RWPE2 (cell line): Measurements from ENCODE around the gene VPS41.

Source experiments
- ATAC-seq: fragments of 200-7000 bp; cut with Tn5 transposase; 3 replicates; pipeline ENCODE4 v1.9.1; 2021; ENCODE audit warnings: low read depth
- DNase-seq: peaks from one replicate; pipeline ENCODE4 v3.0.0-alpha.2; 2020; ENCODE audit warnings: low spot score
- H3K27ac ChIP-seq: fragments of 450-650 bp; 2 replicates; pipeline ENCODE4 v1.5.1; 2017; ENCODE audit warnings: mild to moderate bottlenecking; ENCODE audit not compliant: poor library complexity, severe bottlenecking
- H3K27me3 ChIP-seq: fragments of 250-450 bp; sonication (Bioruptor Pico); 2 replicates; pipeline ENCODE4 v1.5.1; 2021; ENCODE audit warnings: mild to moderate bottlenecking, moderate library complexity; ENCODE audit not compliant: insufficient read depth, poor library complexity, severe bottlenecking
- H3K36me3 ChIP-seq: fragments of 250-450 bp; sonication (Bioruptor Pico); 2 replicates; pipeline ENCODE4 v1.5.1; 2020; ENCODE audit warnings: low read depth, mild to moderate bottlenecking, moderate library complexity
- H3K4me1 ChIP-seq: fragments of 250-450 bp; sonication (Bioruptor Pico); 2 replicates; pipeline ENCODE4 v1.5.1; 2021; ENCODE audit warnings: mild to moderate bottlenecking, moderate library complexity; ENCODE audit not compliant: insufficient read depth, poor library complexity, severe bottlenecking
- H3K4me3 ChIP-seq: fragments of 250-450 bp; sonication (Bioruptor Pico); 2 replicates; pipeline ENCODE4 v1.5.1; 2021; ENCODE audit warnings: mild to moderate bottlenecking, moderate library complexity; ENCODE audit not compliant: severe bottlenecking
- H3K9me3 ChIP-seq: fragments of 250-450 bp; sonication (Bioruptor Pico); 2 replicates; pipeline ENCODE4 v1.5.1; 2021; ENCODE audit warnings: mild to moderate bottlenecking, moderate library complexity; ENCODE audit not compliant: severe bottlenecking
- CTCF ChIP-seq: fragments of 450-650 bp; IDR thresholded peaks from one replicate; pipeline ENCODE4 v1.5.1; 2017; ENCODE audit warnings: mild to moderate bottlenecking, moderate library complexity; ENCODE audit not compliant: poor library complexity, severe bottlenecking

Gene VPS41

GRCh38 chr7:38686888-38687287 lies 222.1 kb downstream of the VPS41 start:
- no peaks in the 10 kb centered on the region for H3K9me3 ChIP-seq
- no peaks in the 10 kb centered on the region for H3K27me3 ChIP-seq
- ATAC-seq: peak; percentile 71
- H3K27ac ChIP-seq: no peak overlapping the region
- H3K4me3 ChIP-seq: no peak overlapping the region
- H3K4me1 ChIP-seq: no peaks in the 10 kb centered on the region
- no peaks in the 10 kb centered on the region for H3K36me3 ChIP-seq
- DNase-seq: no peak
- no peak for TF ChIP-seq CTCF

- Histone ChIP-seq H3K9me3 (no peaks in the 10 kb centered on the region), H3K4me1 (no peaks in the 10 kb centered on the region), H3K36me3 (no peaks in the 10 kb centered on the region), H3K27ac (no peak overlapping the region), H3K4me3 (no peak overlapping the region), H3K27me3 (no peaks in the 10 kb centered on the region)
- DNase-seq (no peak), ATAC-seq (no peak)
- TF ChIP-seq CTCF: no peak
Measured at GRCh38 chr7:38685851-38686250, 223.1 kb downstream of the VPS41 start.

GRCh38 chr7:38682606-38683005 lies 226.4 kb downstream of the VPS41 start:
- Histone ChIP-seq H3K36me3 (no peaks in the 10 kb centered on the region), H3K4me1 (no peaks in the 10 kb centered on the region), H3K9me3 (no peaks in the 10 kb centered on the region), H3K27me3 (no peaks in the 10 kb centered on the region), H3K27ac (no peak overlapping the region), H3K4me3 (no peak overlapping the region)
- ATAC-seq (no peak), DNase-seq (no peak)
- no peak for TF ChIP-seq CTCF

- Histone ChIP-seq H3K27ac (no peak overlapping the region), H3K36me3 (no peaks in the 10 kb centered on the region), H3K4me3 (no peak overlapping the region), H3K4me1 (no peaks in the 10 kb centered on the region), H3K27me3 (no peaks in the 10 kb centered on the region), H3K9me3 (no peaks in the 10 kb centered on the region)
- DNase-seq (no peak), ATAC-seq (no peak)
- TF ChIP-seq CTCF: no peak
Measured at GRCh38 chr7:38681882-38682281, 227.1 kb downstream of the VPS41 start.

- Histone ChIP-seq H3K27me3 (no peaks in the 10 kb centered on the region), H3K4me3 (no peak overlapping the region), H3K4me1 (no peaks in the 10 kb centered on the region), H3K36me3 (no peaks in the 10 kb centered on the region), H3K9me3 (no peaks in the 10 kb centered on the region), H3K27ac (no peak overlapping the region)
- DNase-seq: no peak
- TF ChIP-seq CTCF: no peak
- ATAC-seq: peak; percentile 25; the same call in 1 of the 3 replicates
Measured at GRCh38 chr7:38679419-38679818, 229.6 kb downstream of the VPS41 start.
